GM19025 (cell line): Measurements from ENCODE around the gene DPPA2.
"Not testable (repeated sequence)": the region's sequence is repeated elsewhere in the genome, so short reads cannot be mapped to it uniquely, and the experiment has no call there.

Source experiments
- ATAC-seq: cut with Tn5 transposase; IDR thresholded peaks from one replicate; pipeline ENCODE4 v1.9.1; 2021; ENCODE audit warnings: mild to moderate bottlenecking, low read depth, moderate library complexity; ENCODE audit not compliant: unreplicated experiment

The DPPA2 gene

GRCh38 chr3:109316162-109316730, at the start of gene DPPA2:
DPPA2 (minus strand) TSS chr3:109316517; CDS start chr3:109314542, 1,975 bp downstream.
- ATAC-seq, result no peak

GRCh38 chr3:109364088-109364487, 47.8 kb upstream of the DPPA2 start:
- ATAC-seq, result no peak

- no peak for ATAC-seq
Observed at GRCh38 chr3:109363634-109364033, 47.3 kb upstream of the DPPA2 start.

- ATAC-seq, result no peak
Observed at GRCh38 chr3:109362823-109363222, 46.5 kb upstream of the DPPA2 start.

GRCh38 chr3:109358809-109359208, 42.5 kb upstream of the DPPA2 start:
- not testable (repeated sequence) for ATAC-seq

GRCh38 chr3:109356442-109357155, 40.3 kb upstream of the DPPA2 start:
- no peak for ATAC-seq

- no peak for ATAC-seq
Observed at GRCh38 chr3:109355625-109356441, 39.5 kb upstream of the DPPA2 start.

GRCh38 chr3:109353057-109353456, 36.7 kb upstream of the DPPA2 start:
- ATAC-seq, result no peak

GRCh38 chr3:109351231-109351630, 34.9 kb upstream of the DPPA2 start:
- ATAC-seq, result no peak

- no peak for ATAC-seq
Observed at GRCh38 chr3:109346770-109347295, 30.5 kb upstream of the DPPA2 start.

GRCh38 chr3:109346099-109346498, 29.8 kb upstream of the DPPA2 start:
- no peak for ATAC-seq

GRCh38 chr3:109339714-109340648, 23.7 kb upstream of the DPPA2 start:
- ATAC-seq, result no peak

GRCh38 chr3:109339197-109339596, 22.9 kb upstream of the DPPA2 start:
- no peak for ATAC-seq

- ATAC-seq, result no peak
Observed at GRCh38 chr3:109338322-109338721, 22.0 kb upstream of the DPPA2 start.

- no peak for ATAC-seq
Observed at GRCh38 chr3:109337393-109337792, 21.1 kb upstream of the DPPA2 start, which contains the start of gene DPPA4. DPPA4 (minus strand) TSS chr3:109337546; CDS start chr3:109337517, 29 bp downstream.

GRCh38 chr3:109336291-109336861, 20.1 kb upstream of the DPPA2 start:
- no peak for ATAC-seq

- ATAC-seq, result no peak
Observed at GRCh38 chr3:109334572-109334971, 18.3 kb upstream of the DPPA2 start.

GRCh38 chr3:109331692-109332091, 15.4 kb upstream of the DPPA2 start:
- ATAC-seq, result no peak

- ATAC-seq, result no peak
Observed at GRCh38 chr3:109330405-109330804, 14.1 kb upstream of the DPPA2 start.

GRCh38 chr3:109328202-109328601, 11.9 kb upstream of the DPPA2 start:
- no peak for ATAC-seq
